ENCODE measurements around the gene GAS7.
"Not testable (repeated sequence)": the region's sequence is repeated elsewhere in the genome, so short reads cannot be mapped to it uniquely, and the experiment has no call there.

GAS7 gene

DNA sequence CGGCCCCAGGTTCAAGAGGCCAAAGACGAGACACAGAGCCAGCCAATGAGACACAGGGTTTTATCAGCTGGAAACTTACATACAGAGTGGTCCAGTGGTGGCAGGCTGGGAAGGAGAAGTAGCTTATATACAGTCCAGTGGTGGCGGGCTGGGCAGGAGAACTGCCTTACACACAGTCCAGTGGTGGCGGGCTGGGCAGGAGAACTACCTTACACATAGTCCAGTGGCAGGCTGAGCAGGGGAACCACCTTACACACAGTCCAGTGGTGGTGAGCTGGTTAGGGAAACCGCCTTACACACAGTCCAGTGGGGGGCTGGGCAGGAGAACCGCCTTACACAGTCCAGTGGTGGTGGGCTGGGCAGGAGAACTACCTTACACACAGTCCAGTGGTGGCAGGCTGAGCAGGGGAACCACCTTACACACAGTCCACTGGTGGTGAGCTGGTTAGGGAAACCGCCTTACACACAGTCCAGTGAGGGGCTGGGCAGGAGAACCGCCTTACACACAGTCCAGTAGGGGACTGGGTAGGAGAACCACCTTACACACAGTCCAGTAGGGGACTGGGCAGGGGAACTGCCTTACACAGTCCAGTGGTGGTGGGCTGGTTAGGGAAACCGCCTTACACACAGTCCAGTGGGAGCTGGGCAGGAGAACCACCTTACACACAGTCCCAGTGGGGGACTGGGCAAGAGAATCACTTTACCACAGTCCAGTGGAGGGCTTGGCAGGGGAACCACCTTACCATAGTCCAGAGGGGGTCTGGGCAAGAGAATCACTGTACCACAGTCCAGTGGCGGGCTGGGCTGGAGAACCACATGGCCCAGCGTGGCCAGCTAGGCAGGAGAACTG lies 90.9 kb downstream of the GAS7 start:
- peak; percentile 30 to 82 (median 42) for DNase-seq

DNA sequence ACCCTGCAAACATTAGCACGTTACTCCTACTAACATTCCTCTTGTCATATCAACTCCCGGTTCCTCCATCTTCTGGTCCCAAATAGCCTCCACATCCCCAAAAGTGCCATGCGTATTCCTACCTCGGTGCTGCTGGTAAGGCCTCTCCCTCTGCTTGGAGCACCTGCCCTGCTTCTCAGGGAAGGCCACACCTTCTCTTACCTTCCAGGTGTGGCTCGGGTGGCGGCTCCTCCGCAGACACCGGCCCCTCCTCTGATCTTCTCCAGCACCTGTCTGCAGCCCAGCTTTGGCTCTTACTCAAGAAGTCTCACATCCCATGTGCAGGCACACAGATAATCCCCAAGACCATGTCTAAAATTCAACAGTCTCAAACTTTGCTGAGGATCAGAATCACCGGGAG lies 92.3 kb downstream of the GAS7 start:
- DNase-seq: no peak

DNA sequence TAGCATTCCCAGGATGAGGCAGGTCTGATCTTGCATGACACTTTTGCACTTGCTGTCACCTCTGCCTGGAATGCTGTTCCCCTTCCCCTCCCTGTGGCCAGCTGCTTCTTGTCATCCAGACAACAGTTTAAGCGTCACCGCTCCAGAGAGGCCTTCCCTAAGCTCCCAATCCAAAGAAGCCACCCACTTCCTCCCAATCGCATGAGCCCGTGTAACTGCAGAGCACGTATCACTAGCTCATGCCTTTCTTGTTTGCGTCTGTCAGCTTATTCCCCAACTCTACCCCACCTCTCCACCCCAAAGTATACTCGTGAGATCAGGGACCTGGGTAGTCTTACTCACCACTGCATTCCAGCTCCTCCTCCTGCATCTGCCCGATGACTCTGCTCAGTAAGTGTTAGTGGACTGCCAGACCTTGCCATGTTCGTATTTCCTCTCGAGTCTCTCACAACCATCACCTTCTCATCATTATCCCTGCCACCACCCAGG lies 92.8 kb downstream of the GAS7 start:
- peak; percentile 25 to 42 (median 32) for DNase-seq

DNA sequence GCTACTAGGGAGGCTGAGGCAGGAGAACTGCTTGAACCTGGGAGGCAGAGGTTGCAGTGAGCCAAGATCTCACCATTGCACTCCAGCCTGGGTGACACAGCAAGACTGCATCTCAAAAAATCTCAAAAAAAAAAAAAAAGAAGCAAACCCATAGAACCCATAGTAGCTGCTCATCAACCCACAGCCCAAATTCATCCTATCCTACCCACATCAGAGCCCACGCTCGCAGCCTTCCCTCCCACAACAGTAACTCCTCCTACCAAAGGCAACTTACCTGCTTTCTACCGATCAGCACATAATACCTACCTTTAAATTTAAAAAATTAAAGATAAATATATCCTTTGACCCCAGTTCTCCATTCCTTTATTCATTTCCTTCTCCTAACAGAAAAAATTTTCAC lies 94.7 kb downstream of the GAS7 start:
- DNase-seq: no peak

DNA sequence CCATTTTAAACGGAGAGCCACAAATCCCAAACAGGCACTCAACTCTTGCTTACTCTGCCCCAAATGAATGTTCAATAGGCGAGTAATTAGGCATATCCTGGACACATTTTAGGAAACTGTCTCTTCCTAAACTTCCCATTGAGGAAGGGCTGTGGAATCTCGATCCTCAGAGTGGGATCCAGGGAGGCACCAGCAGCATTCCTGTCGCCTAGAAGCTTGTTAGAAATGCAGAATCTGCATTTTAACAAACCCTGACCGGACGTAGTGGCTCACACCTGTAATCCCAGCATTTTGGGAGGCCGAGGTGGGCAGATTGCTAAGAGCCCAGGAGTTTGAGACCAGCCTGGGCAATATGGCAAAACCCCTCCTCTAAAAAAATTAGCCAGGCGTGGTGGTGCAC lies 95.6 kb downstream of the GAS7 start:
- DNase-seq: no peak

DNA sequence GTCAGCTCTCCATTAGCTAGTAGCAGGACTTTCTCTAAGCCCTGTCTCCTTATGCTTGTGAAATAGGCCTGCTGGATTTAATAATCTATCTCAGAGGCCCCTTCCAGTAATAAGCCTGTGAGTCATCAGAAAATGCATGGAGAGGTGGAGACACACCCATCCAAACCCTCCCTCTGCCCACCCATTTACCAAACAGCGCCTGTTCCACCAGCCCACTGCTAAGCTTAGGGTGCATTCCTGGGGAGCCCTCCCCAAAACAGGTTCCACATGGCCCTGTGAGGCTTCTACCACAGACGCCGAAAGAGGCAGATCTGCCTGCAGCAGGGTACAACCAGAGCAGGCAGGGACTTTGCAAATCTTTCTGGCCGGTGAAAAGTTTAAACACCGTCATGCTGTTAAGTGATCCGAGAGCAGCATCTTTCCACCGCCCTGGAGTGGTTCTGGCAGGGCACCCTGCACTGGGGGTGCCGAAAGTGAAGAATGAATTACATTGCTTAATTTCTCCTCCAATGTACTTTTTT lies 99.3 kb downstream of the GAS7 start:
- peak in 1 of 4 experiments; percentile 25 for DNase-seq

DNA sequence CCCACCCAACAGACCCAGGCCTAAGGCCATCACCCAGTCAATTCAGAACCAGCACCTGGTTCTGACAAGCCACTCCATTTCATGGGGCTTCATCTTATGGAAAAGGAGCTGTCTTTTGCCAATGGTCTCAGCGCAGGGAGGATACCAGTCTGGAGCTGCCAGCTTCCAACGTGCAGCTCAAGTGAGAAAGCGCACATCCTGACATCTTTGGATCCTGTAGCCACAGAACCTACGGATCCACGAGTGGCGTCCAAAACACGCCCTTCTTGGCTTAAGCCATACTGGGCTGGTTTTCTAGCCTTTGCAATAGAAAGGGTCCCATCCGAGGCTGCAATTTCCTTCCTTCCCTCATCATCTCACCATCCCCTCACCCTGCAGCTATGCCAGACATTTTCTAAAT lies 101.8 kb downstream of the GAS7 start:
- DNase-seq: no peak

DNA sequence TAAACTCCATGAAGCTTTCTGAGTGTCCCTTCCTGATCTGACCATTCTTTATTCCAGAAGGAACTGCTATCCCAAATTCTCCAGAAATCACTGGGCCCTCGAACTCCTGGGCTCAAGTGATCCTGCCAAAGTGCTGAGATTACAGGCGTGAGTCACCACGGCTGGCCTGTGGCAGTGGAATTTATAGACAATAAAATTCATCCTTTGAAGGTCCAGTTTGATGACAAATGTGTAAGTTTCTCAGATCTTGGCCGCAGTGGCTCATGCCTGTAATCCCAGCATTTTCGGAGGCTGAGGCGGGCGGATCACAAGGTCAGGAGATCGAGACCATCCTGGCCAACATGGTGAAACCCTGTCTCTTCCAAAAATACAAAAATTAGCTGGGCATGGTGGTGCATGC lies 103.1 kb downstream of the GAS7 start:
- not testable (repeated sequence) for DNase-seq

DNA sequence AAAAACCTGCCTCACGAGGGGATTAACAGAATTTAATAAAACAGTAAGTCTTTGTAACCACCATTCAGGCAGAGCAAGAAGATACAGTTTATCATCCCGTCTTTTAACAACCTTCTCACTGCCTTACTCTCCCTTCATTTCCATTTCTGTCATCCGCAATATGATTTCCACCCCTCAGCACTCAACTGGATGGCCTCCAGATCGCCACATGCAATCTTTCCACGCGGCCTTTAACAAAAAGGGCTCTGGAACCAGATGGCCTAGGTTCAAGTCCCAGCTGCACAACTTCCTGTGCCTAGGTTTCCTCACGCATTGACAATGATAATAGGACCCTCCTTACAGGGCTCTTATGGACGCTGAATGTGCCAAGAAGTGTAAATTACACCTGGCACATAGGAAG lies 103.6 kb downstream of the GAS7 start:
- DNase-seq: no peak

DNA sequence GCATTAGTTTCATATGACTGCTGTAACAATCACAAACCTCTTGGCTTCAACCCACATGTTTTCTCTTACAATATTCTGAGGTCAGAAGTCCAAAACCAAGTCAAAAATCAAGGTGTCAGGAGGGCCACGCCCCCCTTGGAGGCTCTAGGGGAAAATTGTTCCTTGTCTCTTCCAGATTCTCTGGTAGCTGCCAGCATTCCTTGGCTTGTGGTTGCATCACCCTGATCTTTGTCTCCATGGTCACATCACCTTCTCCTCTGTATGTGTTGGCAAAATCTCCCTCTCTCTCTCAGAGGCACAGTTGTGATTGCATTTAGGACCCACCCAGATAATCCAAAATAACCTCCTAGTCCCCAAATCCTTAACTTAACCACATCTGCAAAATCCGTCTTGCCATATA lies 105.8 kb downstream of the GAS7 start:
- no peak for DNase-seq

DNA sequence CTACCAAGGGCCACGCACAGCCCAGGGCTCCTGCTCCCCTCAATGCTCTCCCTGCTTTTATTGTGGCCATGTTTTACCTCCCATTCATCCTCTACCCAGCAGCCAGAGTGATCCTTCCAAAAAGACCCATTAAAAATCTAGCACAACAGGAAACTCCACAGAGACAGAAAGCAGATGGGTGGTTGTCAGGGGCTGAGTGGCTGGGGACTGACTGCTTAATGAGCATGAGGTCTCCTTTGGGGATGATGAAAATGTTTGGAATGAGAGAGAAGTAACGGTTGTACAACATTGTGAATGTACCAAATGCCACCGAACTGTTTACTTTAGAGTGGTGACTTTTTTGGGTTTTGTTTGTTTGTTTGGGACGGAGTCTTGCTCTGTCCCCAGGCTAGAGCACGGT lies 107.4 kb downstream of the GAS7 start:
- DNase-seq: no peak

DNA sequence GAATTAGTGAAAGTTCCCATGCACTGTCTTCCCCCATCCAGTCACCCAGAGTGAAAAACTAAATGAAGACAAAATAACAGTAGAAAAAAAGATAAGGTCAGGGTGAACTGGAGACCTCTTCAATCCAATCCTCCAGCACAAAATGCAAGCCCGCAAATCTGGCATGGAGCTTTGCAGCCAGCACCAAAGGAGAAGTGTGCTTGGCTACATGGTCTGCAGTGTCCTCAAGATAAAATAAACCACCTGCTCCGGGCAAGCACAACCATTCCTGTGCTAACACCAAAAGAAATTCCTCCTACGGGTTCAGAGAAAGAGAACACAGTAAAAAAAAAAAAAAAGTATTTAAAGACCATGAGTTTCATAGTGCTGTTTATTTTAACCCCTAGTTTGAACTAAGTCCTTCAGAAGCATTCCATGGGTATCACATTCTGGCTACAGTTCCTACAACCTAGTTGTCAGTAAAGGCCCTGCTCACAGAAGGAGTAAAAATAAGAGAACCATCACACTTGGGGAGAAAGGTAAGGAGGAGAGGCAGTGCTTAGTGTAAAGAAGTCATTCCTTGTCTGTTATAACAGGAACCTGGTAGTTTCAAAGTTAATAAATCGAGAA lies 109.1 kb downstream of the GAS7 start:
- DNase-seq: no peak

DNA sequence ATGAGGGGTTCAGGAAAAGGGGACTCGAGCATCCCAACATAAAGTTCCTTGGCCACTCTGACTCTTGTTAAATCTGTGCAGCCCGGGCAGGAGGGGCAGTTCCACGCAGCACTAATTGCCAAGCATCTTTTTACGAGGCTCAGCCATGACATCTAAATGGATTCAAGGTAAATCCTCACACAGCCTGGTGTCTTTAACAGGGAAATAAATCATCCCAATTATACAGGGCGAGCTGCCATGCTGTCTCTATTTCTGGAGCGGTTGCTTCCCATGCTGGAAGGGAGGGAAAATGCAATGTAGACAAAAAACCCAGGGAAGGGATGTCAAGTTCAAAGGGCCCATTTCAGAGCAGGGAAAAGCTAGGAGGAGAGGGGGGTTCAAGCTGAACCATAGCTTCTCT lies 110.0 kb downstream of the GAS7 start:
- DNase-seq: no peak

DNA sequence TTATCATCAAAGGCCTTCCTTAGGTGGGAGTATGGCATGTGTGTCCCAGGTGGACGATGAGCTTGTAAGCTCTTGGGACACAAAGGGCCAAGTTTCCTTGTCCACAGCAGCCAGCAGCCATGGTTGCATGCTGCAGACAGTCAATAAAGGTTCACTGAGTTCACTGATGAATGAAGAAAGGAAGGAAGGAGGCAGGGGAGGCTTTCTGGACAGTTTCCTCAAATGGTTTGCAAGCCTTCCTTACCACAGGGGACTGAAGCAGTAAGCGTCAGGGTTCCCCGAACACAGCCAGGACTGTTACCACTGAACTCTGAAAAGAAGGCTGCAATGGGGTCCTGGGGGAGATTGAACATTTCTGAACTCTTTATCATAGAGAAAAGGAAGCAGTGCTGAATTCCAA lies 111.1 kb downstream of the GAS7 start:
- DNase-seq: peak; percentile 36 to 62 (median 57)

DNA sequence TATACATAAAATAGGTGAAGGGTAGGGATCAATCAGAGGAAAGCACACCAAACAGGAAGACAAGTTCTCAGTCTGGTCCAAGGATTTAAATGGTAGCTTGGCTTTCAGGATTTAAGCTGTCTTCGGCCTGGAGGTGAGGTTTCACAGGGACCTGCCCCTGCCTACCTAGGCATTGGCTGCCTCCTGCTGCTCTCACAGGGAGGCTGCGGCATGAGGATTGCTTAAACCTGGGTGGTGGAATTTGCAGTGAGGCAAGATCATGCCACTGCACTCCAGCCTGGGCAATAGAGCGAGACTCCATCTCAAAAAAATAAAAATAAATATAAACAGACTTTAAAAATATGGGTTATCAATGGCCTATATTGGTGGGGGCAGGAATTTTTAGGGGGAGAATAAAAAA lies 114.5 kb downstream of the GAS7 start:
- DNase-seq: no peak

DNA sequence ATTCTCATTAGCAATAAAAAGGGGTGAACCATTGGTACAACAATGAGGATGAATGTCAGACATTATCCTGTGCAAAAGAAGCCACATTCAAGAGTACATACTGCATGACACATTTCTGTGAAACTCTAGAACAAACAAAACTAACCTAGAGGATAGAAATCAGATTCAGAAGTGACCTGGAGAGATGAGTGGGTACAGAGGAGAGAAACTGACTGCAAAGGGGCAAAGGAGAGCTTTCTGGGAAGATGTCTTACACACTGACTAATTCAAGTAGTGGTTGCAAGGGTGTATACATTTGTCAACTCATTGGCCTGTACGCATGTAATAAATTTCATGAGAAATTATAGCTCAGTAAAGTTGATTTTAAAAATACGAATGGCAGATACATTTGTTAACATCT lies 115.6 kb downstream of the GAS7 start:
- no peak for DNase-seq

DNA sequence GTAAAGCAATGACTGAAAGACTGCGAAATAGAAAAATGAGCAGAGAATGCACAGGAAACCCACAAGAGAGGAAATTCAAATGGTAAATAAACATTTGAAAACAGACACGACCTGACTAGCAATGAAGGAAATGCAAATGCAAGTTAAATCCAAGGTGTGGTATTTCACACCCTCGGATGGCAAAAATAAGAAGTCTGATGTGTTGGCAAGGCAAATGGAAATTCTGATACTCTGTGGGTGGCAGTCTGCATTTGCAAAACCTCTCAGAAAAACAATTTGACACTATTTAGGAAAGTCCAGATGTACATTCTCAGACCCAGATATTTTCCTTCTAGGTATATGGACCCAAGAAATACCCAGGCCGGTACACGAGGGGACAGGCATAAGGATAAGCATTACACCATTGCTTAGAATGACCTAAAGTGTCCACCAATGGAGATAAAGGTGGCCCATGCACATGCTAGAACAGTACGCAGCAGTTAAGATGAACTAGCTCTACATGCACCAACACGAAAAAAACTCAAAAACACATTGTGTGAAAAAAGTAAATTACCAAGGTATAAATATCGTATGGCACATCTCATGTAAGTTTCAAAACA lies 116.7 kb downstream of the GAS7 start:
- no peak for DNase-seq

DNA sequence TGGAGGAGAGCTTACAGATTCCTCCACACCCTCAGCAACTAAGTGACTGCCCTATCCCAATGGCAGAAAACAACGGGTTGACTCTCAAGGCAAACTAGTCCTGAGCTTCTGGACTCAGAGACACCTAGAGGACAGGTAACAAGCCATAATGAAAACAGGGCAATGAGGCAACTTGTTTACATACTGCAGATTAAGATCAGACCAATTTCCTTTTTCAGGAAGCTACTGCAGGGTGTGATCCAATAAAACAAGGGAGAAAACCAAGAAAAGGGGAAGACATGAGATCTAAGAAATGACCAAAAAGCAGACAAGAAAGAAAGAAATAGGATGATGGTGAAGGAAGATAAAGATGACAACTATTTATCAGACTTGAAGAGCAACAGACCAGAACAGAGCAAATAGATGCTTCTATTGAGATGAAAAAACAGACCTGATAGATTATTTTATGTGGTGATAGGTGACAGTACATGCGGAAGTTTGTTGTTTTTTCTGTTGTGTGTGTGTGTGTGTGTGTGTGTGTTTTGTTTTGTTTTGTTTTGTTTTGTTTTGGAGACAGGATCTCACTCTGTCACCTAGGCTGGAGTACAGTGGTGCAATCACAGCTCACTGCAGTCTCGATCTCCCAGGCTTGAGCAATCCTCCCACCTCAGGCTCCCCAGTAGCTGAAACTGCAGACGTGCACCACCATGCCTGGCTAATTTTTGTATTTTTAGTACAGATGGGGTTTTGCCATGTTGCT lies 120.7 kb downstream of the GAS7 start:
- DNase-seq: peak in 3 of 4 experiments; percentile 33 to 60 (median 53)

DNA sequence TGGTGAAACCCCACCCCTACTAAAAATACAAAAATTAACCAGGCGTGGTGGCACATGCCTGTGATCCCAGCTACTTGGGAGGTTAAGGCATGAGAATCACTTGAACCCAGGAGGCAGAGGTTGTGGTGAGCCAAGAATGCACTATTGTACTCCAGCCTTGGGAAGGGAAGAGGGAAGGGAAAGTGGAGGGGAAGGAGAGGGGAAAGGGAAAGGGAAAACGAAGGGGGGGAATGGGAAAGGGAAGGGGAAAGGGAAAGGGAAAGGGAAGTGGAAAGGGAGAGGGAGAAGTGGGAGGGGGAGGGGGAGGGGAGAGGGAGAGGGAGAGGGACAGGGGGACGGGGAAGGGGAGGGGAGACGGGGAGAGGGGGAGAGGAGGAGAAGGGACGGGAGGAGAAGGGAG lies 122.5 kb downstream of the GAS7 start:
- DNase-seq: no peak

DNA sequence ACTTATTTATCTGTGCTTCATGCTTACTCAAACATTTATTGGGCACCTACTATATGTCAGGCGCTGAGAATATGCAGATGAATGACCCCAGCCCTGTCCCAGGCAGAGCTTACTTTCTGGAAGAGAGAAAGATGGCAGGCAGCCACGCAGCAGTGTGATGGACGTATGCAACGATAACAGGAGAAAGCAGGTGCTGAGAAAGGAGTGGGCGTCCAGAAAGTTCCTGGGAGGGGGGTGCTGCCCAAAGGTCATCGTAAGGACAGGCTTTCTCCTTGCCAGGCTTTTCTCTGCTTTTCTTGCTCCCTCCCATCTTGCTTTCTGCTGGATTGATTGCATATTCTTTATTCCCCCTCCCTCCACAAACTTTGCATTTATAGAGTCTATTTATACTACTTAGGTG lies 124.5 kb downstream of the GAS7 start:
- DNase-seq: no peak

DNA sequence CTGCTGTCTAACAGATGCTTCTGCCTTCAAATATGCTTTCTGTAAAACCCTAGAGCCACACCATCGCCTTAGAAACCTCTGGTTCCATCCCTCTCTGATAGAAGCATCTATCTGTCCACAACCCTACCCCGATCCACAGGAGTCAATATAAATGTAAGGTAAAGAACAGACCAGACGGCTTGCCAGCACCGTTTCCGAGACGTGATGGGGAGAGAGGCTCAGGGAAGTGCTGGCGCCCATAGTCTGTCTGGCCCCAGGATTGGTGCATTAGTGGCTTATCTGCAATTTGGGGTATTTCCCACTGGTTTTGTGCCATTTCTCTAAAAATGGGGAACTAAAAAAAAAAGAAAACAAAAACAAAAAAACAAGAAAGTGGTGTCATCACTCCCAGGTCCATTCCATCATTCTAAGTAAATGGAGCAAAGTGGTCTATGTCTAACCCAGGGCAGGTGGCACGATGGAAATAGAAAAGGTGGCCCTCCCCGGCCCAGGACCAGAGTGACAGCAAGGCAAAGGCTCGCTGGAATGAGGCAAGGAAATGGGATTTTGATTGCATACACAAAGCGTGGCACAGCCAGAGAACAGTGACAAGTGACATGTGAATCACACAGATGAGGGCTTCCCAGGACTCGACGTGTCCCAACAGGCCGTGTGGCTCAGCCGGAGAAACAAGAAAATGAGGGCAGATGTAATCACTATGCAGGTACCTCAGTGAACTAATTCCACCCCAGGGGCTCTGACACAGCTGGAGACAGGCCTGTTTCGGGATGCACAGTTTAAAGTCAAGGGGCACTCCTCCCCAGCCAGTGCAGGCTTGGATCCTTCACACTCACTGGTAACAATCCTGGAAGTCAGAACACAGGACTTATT lies 125.6 kb downstream of the GAS7 start:
- DNase-seq: peak in 2 of 4 experiments; percentile 25 to 31

DNA sequence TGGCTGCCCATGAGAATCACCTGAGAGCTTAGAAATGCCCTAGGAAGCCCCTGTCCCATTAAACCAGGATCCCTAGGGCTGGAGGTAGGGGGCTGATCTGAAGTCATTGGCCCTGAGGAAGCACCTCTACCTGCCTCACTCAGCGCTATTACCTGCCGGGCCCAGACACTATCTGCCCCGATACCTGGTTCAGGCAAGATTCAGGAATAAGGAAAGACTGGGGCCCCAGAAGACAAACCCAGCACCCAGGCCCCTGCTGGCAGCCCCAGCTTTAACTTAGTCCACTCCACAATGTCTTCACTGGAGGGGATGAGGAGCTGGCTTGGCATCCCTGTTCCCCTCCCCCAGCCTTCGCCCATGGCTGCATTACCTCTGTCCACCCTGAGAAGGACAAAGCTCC lies 126.3 kb downstream of the GAS7 start:
- no peak for DNase-seq
